Measurements from ENCODE around the gene ACVRL1. TPM values are rescaled to one million over a fixed set of nuclear protein-coding genes. Genes with fewer than 3 reads are reported as not detected.

The ACVRL1 gene
- total and polyA plus RNA-seq, 4 donors, result 3.1 to 7.9 (median 6.1) TPM

- Histone ChIP-seq H3K4me1 (ENCODE audit: control insufficient read depth in 4 of 4, insufficient read depth in 4 of 4, low read length in 3 of 4) (peaks cover 0 to 3% (median 1%) of the 10 kb centered on the region in 4 donors), H3K27me3 (ENCODE audit: control insufficient read depth in 4 of 4, insufficient read depth in 4 of 4, low read length in 3 of 4) (no peaks in the 10 kb centered on the region), H3K9ac (ENCODE audit: low read depth in 1 of 2, low read length in 2 of 2) (no peak overlapping the region), H3K4me3 (ENCODE audit: low read depth in 1 of 3, low read length in 3 of 3) (no peak overlapping the region), H3K9me3 (ENCODE audit: control insufficient read depth in 4 of 4, low read length in 3 of 4) (no peaks in the 10 kb centered on the region), H3K27ac (ENCODE audit: low read depth in 1 of 2, low read length in 2 of 2) (peak overlapping the region; percentile 22 to 26), H3K36me3 (ENCODE audit: control insufficient read depth in 4 of 4, insufficient read depth in 3 of 4, low read depth in 1 of 4, low read length in 3 of 4) (no peaks in the 10 kb centered on the region)
- 68% methylated on average over 10 of the region's 10 CpGs for WGBS
- TF ChIP-seq SP1 (IDR thresholded peaks at IDR 0.05) (peak; percentile 69), FOXA2 (IDR thresholded peaks at IDR 0.05) (no peak), NR2F2 (IDR thresholded peaks at IDR 0.05) (peak; percentile 93), RXRA (IDR thresholded peaks at IDR 0.05) (peak in 1 of 2 donors; percentile 51), EGR1 (IDR thresholded peaks at IDR 0.05; ENCODE audit: low read depth in 2 of 2) (peak in 1 of 2 donors; percentile 21), JUND (IDR thresholded peaks at IDR 0.05) (peak; percentile 49 to 58), TAF1 (conservative IDR thresholded peaks at IDR 0.05) (no peak), YY1 (IDR thresholded peaks at IDR 0.05) (peak; percentile 42), RAD21 (IDR thresholded peaks at IDR 0.05) (peak in 1 of 2 donors; percentile 19), GABPA (IDR thresholded peaks at IDR 0.05 in 1 of 2, conservative IDR thresholded peaks at IDR 0.05 in 1 of 2) (peak; percentile 72 to 86)
- DNase-seq (ENCODE audit: low spot score), result no peak
Observed at GRCh38 chr12:51886021-51886710, 21.1 kb upstream of the ACVRL1 start.

GRCh38 chr12:51887476-51888315 is 19.6 kb upstream of the ACVRL1 start, which contains the start of gene ANKRD33:
Gene ANKRD33 (plus strand): TSS chr12:51888103. CDS start chr12:51888187, 84 bp downstream.
- 54% methylated on average over 41 of the region's 41 CpGs for WGBS

GRCh38 chr12:51888316-51889215 is 18.7 kb upstream of the ACVRL1 start:
- no peaks in the 10 kb centered on the region for H3K9me3 ChIP-seq (ENCODE audit: control insufficient read depth in 4 of 4, low read length in 3 of 4)
- H3K4me3 ChIP-seq (ENCODE audit: low read depth in 1 of 3, low read length in 3 of 3), result no peak overlapping the region
- no peaks in the 10 kb centered on the region for H3K27me3 ChIP-seq (ENCODE audit: control insufficient read depth in 4 of 4, insufficient read depth in 4 of 4, low read length in 3 of 4)
- TF ChIP-seq HNF4G (IDR thresholded peaks at IDR 0.05) (no peak), JUND (IDR thresholded peaks at IDR 0.05) (no peak), FOXA2 (IDR thresholded peaks at IDR 0.05) (no peak), REST (IDR thresholded peaks at IDR 0.05) (no peak)
- H3K4me1 ChIP-seq (ENCODE audit: control insufficient read depth in 4 of 4, insufficient read depth in 4 of 4, low read length in 3 of 4), result peaks cover 0 to 3% (median 1%) of the 10 kb centered on the region in 4 donors
- 70% methylated on average over 15 of the region's 15 CpGs for WGBS
- H3K27ac ChIP-seq (ENCODE audit: low read depth in 1 of 2, low read length in 2 of 2), result no peak overlapping the region
- no peak for DNase-seq (ENCODE audit: low spot score)
- H3K9ac ChIP-seq (ENCODE audit: low read depth in 1 of 2, low read length in 2 of 2), result no peak overlapping the region
- H3K36me3 ChIP-seq (ENCODE audit: control insufficient read depth in 4 of 4, insufficient read depth in 3 of 4, low read depth in 1 of 4, low read length in 3 of 4), result no peaks in the 10 kb centered on the region

More at GRCh38 chr12:51887476-51888315, 19.6 kb upstream of the ACVRL1 start, which contains the start of gene ANKRD33:
- H3K9me3 ChIP-seq (ENCODE audit: control insufficient read depth in 4 of 4, low read length in 3 of 4), result no peaks in the 10 kb centered on the region
- peak; percentile 56 for DNase-seq (ENCODE audit: low spot score)
- peaks cover 0 to 3% (median 1%) of the 10 kb centered on the region in 4 donors for H3K4me1 ChIP-seq (ENCODE audit: control insufficient read depth in 4 of 4, insufficient read depth in 4 of 4, low read length in 3 of 4)
- no peak for TF ChIP-seq YY1 (IDR thresholded peaks at IDR 0.05)
- TF ChIP-seq ATF3 (IDR thresholded peaks at IDR 0.05), result no peak
- no peak for TF ChIP-seq NR2F2 (IDR thresholded peaks at IDR 0.05)
- H3K4me3 ChIP-seq (ENCODE audit: low read depth in 1 of 3, low read length in 3 of 3), result no peak within 1 kb of the TSS
- H3K27me3 ChIP-seq (ENCODE audit: control insufficient read depth in 4 of 4, insufficient read depth in 4 of 4, low read length in 3 of 4), result no peaks in the 10 kb centered on the region
- no peak within 1 kb of the TSS for H3K27ac ChIP-seq (ENCODE audit: low read depth in 1 of 2, low read length in 2 of 2)
- no peaks in the 10 kb centered on the region for H3K36me3 ChIP-seq (ENCODE audit: control insufficient read depth in 4 of 4, insufficient read depth in 3 of 4, low read depth in 1 of 4, low read length in 3 of 4)
- no peak within 1 kb of the TSS for H3K9ac ChIP-seq (ENCODE audit: low read depth in 1 of 2, low read length in 2 of 2)

All from liver (tissue), 9 donors.